GM23338 (cell line): ENCODE data around the gene ARRB1. TPM values are rescaled to one million over a fixed set of nuclear protein-coding genes. Genes with fewer than 3 reads are reported as not detected.

ENCODE experiments used
- ATAC-seq: fragments of 200-7000 bp; cut with Tn5 transposase; 3 replicates; pipeline ENCODE4 v1.9.1; 2020
- DNase-seq: peaks from one replicate; pipeline ENCODE4 v3.0.0-alpha.2; 2015; ENCODE audit warnings: low spot score
- H2AFZ ChIP-seq: fragments of 200-600 bp; sonication (generic); 2 replicates; pipeline ENCODE4 v1.8.0; 2016; ENCODE audit warnings: antibody characterized with exemption, mild to moderate bottlenecking, moderate library complexity
- H3F3A ChIP-seq: fragments of 200-600 bp; sonication (generic); replicated peaks from 2 replicates; pipeline ENCODE4 v1.8.0; 2017; ENCODE audit warnings: antibody characterized with exemption, mixed run types, low read depth
- H3K27ac ChIP-seq: fragments of 200-600 bp; sonication (generic); 2 replicates; pipeline ENCODE4 v1.6.1; 2016; ENCODE audit warnings: low read depth
- H3K27me3 ChIP-seq: fragments of 200-600 bp; sonication (generic); 2 replicates; pipeline ENCODE4 v1.8.0; 2016; ENCODE audit warnings: mild to moderate bottlenecking, mixed run types, moderate library complexity; ENCODE audit not compliant: insufficient read depth
- H3K36me3 ChIP-seq: fragments of 200-600 bp; sonication (generic); 2 replicates; pipeline ENCODE4 v1.8.0; 2016; ENCODE audit warnings: mild to moderate bottlenecking; ENCODE audit not compliant: insufficient read depth
- H3K4me1 ChIP-seq: fragments of 200-600 bp; sonication (generic); 2 replicates; pipeline ENCODE4 v1.8.0; 2016; ENCODE audit warnings: mild to moderate bottlenecking, moderate library complexity; ENCODE audit not compliant: insufficient read depth
- H3K4me2 ChIP-seq: fragments of 200-600 bp; sonication (generic); 2 replicates; pipeline ENCODE4 v1.7.1; 2017; ENCODE audit warnings: mixed run types
- H3K4me3 ChIP-seq: fragments of 200-600 bp; sonication (generic); 2 replicates; pipeline ENCODE4 v1.6.1; 2016; ENCODE audit warnings: mixed run types
- H3K79me2 ChIP-seq: fragments of 200-600 bp; sonication (generic); replicated peaks from 2 replicates; pipeline ENCODE4 v1.8.0; 2017; ENCODE audit warnings: mild to moderate bottlenecking; ENCODE audit not compliant: insufficient read depth
- H3K9me2 ChIP-seq: fragments of 200-600 bp; sonication (generic); 2 replicates; pipeline ENCODE4 v1.8.0; 2017; ENCODE audit not compliant: insufficient read depth
- H4K20me1 ChIP-seq: fragments of 200-600 bp; sonication (generic); replicated peaks from 2 replicates; pipeline ENCODE4 v1.8.0; 2017; ENCODE audit warnings: mild to moderate bottlenecking; ENCODE audit not compliant: insufficient read depth
- H3K27ac Mint-ChIP-seq: 2 replicates; pipeline ENCODE4 v1.8.0; 2020; ENCODE audit warnings: inconsistent platforms, mild to moderate bottlenecking, moderate library complexity, mixed read lengths
- H3K27me3 Mint-ChIP-seq: 3 replicates; pipeline ENCODE4 v1.8.0; 2022; ENCODE audit warnings: low read depth, mild to moderate bottlenecking, moderate library complexity, mixed read lengths, inconsistent platforms; ENCODE audit not compliant: insufficient read depth, poor library complexity
- H3K36me3 Mint-ChIP-seq: 3 replicates; pipeline ENCODE4 v1.8.0; 2021; ENCODE audit warnings: low read depth, mild to moderate bottlenecking, inconsistent platforms, moderate library complexity, mixed read lengths
- H3K4me1 Mint-ChIP-seq: 3 replicates; pipeline ENCODE4 v1.8.0; 2020; ENCODE audit warnings: mild to moderate bottlenecking, inconsistent platforms, mixed read lengths
- H3K4me3 Mint-ChIP-seq: 3 replicates; pipeline ENCODE4 v1.8.0; 2021; ENCODE audit warnings: moderate library complexity, mild to moderate bottlenecking, inconsistent platforms, mixed read lengths
- H3K9me3 Mint-ChIP-seq: 3 replicates; pipeline ENCODE4 v1.8.0; 2020; ENCODE audit warnings: moderate library complexity, mild to moderate bottlenecking, inconsistent platforms, mixed read lengths
- CREB1 ChIP-seq: fragments of 250-450 bp; sonication (Bioruptor Pico); IDR thresholded peaks from 2 replicates; pipeline ENCODE4 v1.5.0; 2020; ENCODE audit warnings: low read depth, mild to moderate bottlenecking, moderate library complexity
- CTCF ChIP-seq, 2 experiments: fragments of 200-600 bp in 1 of 2; sonication (generic) in 1 of 2; conservative IDR thresholded peaks; 2 replicates each; pipeline versions ENCODE4 v1.5.1 to v1.6.1; 2016 to 2017; ENCODE audit warnings: antibody characterized with exemption in 2 of 2, low read depth in 2 of 2, mild to moderate bottlenecking in 2 of 2, moderate library complexity in 1 of 2
- ETS1 ChIP-seq: IDR thresholded peaks from 2 replicates; pipeline ENCODE4 v1.6.1; 2016; ENCODE audit warnings: antibody characterized with exemption
- EZH2 ChIP-seq: fragments of 200-600 bp; sonication (generic); IDR thresholded peaks from one replicate; pipeline ENCODE4 v1.8.0; 2017; ENCODE audit warnings: antibody characterized with exemption, mild to moderate bottlenecking, low read depth; ENCODE audit not compliant: unreplicated experiment
- JUNB ChIP-seq: IDR thresholded peaks from one replicate; pipeline ENCODE4 v1.6.1; 2016; ENCODE audit warnings: antibody characterized with exemption; ENCODE audit not compliant: unreplicated experiment
- NANOG ChIP-seq: IDR thresholded peaks from 2 replicates; pipeline ENCODE4 v1.6.1; 2016; ENCODE audit warnings: antibody characterized with exemption, borderline replicate concordance
- REST ChIP-seq: IDR thresholded peaks from one replicate; pipeline ENCODE4 v1.6.1; 2018; ENCODE audit warnings: antibody characterized with exemption; ENCODE audit not compliant: unreplicated experiment
- STAT1 ChIP-seq: IDR thresholded peaks from one replicate; pipeline ENCODE4 v1.6.1; 2016; ENCODE audit warnings: antibody characterized with exemption; ENCODE audit not compliant: unreplicated experiment
- ZNF114 ChIP-seq: fragments of 250-450 bp; sonication (Bioruptor Pico); IDR thresholded peaks from 2 replicates; pipeline ENCODE4 v1.5.0; 2020; ENCODE audit warnings: mild to moderate bottlenecking, moderate library complexity
- ZNF462 ChIP-seq: fragments of 250-450 bp; sonication (Bioruptor Pico); IDR thresholded peaks from 2 replicates; pipeline ENCODE4 v1.5.0; 2020; ENCODE audit warnings: mild to moderate bottlenecking, moderate library complexity
- polyA plus RNA-seq: library from polyadenylated mRNA; unstranded; fragments of >200 nt; fragmentation: Nextera tagmentation; extraction: Ambion mirVana; gene quantifications from 2 replicates; pipeline ENCODE4 v1.2.1, GENCODE V29; 2016
- total RNA-seq: library from RNA; depleted of rRNA; stranded (reverse); fragments of >200 nt; shearing (Covaris generic); gene quantifications from 2 replicates; pipeline ENCODE4 v1.2.3, GENCODE V29; 2014

The ARRB1 gene
- total and polyA plus RNA-seq, 2 experiments from 2014 or later, result 6.3 to 11.1 TPM

GRCh38 chr11:75268626-75269366 is 82.7 kb downstream of the ARRB1 start:
- Histone ChIP-seq H3K27me3 (no peaks in the 10 kb centered on the region), H3K4me3 (no peak overlapping the region), H3K79me2 (no peaks in the 10 kb centered on the region), H3K4me2 (no peak overlapping the region), H3K4me1 (no peaks in the 10 kb centered on the region), H3K27ac (no peak overlapping the region), H3F3A (no peaks in the 10 kb centered on the region), H3K9me2 (no peaks in the 10 kb centered on the region), H2AFZ (no peak overlapping the region), H3K36me3 (no peaks in the 10 kb centered on the region), H4K20me1 (no peaks in the 10 kb centered on the region)
- Mint-ChIP-seq H3K4me1 (peaks cover 10% of the 10 kb centered on the region), H3K36me3 (peaks cover 44% of the 10 kb centered on the region), H3K27me3 (peaks cover 4% of the 10 kb centered on the region), H3K9me3 (no peaks in the 10 kb centered on the region), H3K4me3 (no peak overlapping the region), H3K27ac (no peak overlapping the region)
- ATAC-seq, result no peak
- no peak for DNase-seq
- TF ChIP-seq STAT1 (no peak), CREB1 (CRISPR knock-in tag) (no peak), REST (no peak), CTCF (conservative IDR thresholded peaks at IDR 0.05; ENCODE audit: low read depth in 2 of 2) (no peak), EZH2 (no peak), ZNF462 (CRISPR knock-in tag) (no peak), ZNF114 (no peak), NANOG (no peak), ETS1 (no peak), JUNB (no peak)
